ENCODE measurements around the gene IL24.

IL24 gene

GRCh38 chr1:206949641-206950040 lies 52.4 kb downstream of the IL24 start:
- peak; percentile 47 for FAIRE-seq

GRCh38 chr1:206951318-206952100 lies 54.3 kb downstream of the IL24 start:
- peak; percentile 84 for FAIRE-seq
- DNase-seq (ENCODE audit: insufficient read length, low spot score): no peak

More at GRCh38 chr1:206949641-206950040, 52.4 kb downstream of the IL24 start:
- no peak for DNase-seq (ENCODE audit: insufficient read length, low spot score)

- no peak for DNase-seq (ENCODE audit: insufficient read length, low spot score)
- FAIRE-seq: peak; percentile 77
Observed at GRCh38 chr1:206952171-206952570, 54.9 kb downstream of the IL24 start.

GRCh38 chr1:206953126-206953525 lies 55.9 kb downstream of the IL24 start:
- DNase-seq (ENCODE audit: insufficient read length, low spot score): no peak
- no peak for FAIRE-seq

- no peak for FAIRE-seq
- no peak for DNase-seq (ENCODE audit: insufficient read length, low spot score)
Observed at GRCh38 chr1:206953626-206954025, 56.4 kb downstream of the IL24 start.

All from GM19239 (cell line).